GM13977 (cell line): ENCODE results near the gene REELD1.

Source experiments
- DNase-seq: peaks from one replicate; pipeline ENCODE4 v3.0.0; 2012; ENCODE audit warnings: low spot score
- CTCF ChIP-seq: IDR thresholded peaks from 2 replicates; pipeline ENCODE4 v1.5.1; 2012; ENCODE audit warnings: mild to moderate bottlenecking, control low read depth; ENCODE audit not compliant: insufficient read depth; ENCODE audit errors: extremely low read depth, missing control alignments
- in situ Hi-C: fragments of 300-500 bp; cut with MboI; formaldehyde crosslinking; loops from one replicate; pipeline ENCODE4 v1.12.0; 2022; ENCODE audit warnings: low sequenced_read_pairs, low pct_unique_long_range_greater_than_20kb, mixed read lengths, inconsistent platforms; ENCODE audit not compliant: unreplicated experiment

REELD1 gene

GRCh38 chr4:146244496-146244895 is 30.2 kb downstream of the REELD1 start:
- no peak for TF ChIP-seq CTCF
- in situ Hi-C loops = no loop called here
- no peak for DNase-seq

- no peak for DNase-seq
- no peak for TF ChIP-seq CTCF
- in situ Hi-C loops = no loop called here
Observed at GRCh38 chr4:146245246-146245645, 30.9 kb downstream of the REELD1 start.

- no peak for TF ChIP-seq CTCF
- DNase-seq = no peak
- in situ Hi-C loops = no loop called here
Observed at GRCh38 chr4:146245850-146246249, 31.5 kb downstream of the REELD1 start.

GRCh38 chr4:146246381-146246780 is 32.0 kb downstream of the REELD1 start:
- DNase-seq = no peak
- in situ Hi-C loops = no loop called here

GRCh38 chr4:146247356-146247755 is 33.0 kb downstream of the REELD1 start:
- no peak for DNase-seq
- TF ChIP-seq CTCF = no peak
- in situ Hi-C loops = no loop called here

More at GRCh38 chr4:146246381-146246780, 32.0 kb downstream of the REELD1 start:
- no peak for TF ChIP-seq CTCF

GRCh38 chr4:146252969-146253611 is 38.8 kb downstream of the REELD1 start:
- no peak for DNase-seq
- in situ Hi-C loops = no loop called here
- TF ChIP-seq CTCF = no peak
